ENCODE measurements around the gene CXXC5. TPM values are rescaled to one million over a fixed set of nuclear protein-coding genes. Genes with fewer than 3 reads are reported as not detected.

Gene CXXC5
- polyA plus RNA-seq, 1 of the 3 experiments (the other 2 are of a cell fraction): 47.4 TPM

DNA sequence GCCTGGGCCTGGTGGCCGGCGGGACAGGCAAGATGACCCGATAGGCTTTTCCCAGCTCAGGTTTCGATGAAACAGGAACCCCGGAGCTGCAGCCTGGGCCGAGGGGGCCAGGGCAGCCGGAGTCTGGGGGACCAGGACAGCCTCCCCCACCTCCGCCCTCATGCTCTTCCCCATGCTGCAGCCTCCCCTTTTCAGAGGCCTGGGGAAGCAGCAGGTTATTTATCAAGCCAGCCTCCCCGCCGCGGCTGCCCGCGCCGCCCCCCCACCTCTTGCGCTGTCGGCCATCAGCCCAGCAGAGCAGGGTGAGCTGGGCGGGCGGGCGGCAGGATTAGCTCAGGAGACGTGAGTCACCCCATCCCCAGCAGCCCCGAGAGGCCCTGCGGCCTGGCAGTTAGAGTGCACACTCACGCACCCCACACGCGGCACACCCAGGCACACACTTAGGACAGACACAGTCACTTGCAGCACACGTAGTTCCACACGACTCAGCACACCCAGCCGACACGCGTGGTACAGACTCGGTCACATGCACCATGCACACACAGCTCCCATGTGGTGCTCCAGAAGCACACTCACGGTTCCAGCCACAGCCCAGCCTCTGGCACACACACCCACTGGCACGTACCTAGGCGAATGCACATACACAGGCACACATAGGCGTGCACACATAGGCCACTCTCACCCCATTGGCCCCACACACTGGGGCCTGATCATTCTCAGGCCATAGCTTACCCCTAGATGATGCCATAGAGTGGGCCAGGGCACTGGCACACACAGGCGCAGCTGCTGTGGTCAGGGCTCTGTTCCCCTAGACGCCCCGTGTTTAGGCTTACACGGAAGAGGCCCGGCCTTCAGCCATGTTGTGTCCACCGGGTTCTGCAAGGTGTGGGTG lies 13.0 kb downstream of the CXXC5 start:
- POLR2A ChIA-PET: interaction anchor here (0.5 to 3.2 kb wide), 15 partner anchors 9 to 69 kb away, joined by 3 to 59 read pairs (median 5); partner anchors contain the start of gene CXXC5
- WGBS (ENCODE audit: low lambda C conversion rate): 26% methylated on average over 22 of the region's 41 CpGs
- Histone ChIP-seq H3K9ac (peak overlapping the region; percentile 29; the same call in 1 of the 2 replicates), H3K9me2 (no peaks in the 10 kb centered on the region), H3K27me3 (ENCODE audit: insufficient read depth) (no peaks in the 10 kb centered on the region), H3K79me2 (ENCODE audit: insufficient read depth) (peaks cover 97% of the 10 kb centered on the region), H3K36me3 (replicated peaks in 1 of 2; ENCODE audit: control insufficient read depth in 1 of 2, insufficient read depth in 2 of 2, low read length in 1 of 2) (peaks cover 0 to 5% of the 10 kb centered on the region in 2 experiments), H4K20me1 (ENCODE audit: insufficient read depth) (peaks cover 34% of the 10 kb centered on the region), H3K9me3 (no peaks in the 10 kb centered on the region), H3F3A (replicated peaks; ENCODE audit: insufficient read depth) (peaks cover 49% of the 10 kb centered on the region), H3K4me2 (peak overlapping the region; percentile 96), H3K4me1 (ENCODE audit: control insufficient read depth in 1 of 2, insufficient read depth in 2 of 2, low read depth in 1 of 2, low read length in 1 of 2) (peaks cover 76 to 96% of the 10 kb centered on the region in 2 experiments), H3K27ac (ENCODE audit: low read depth in 2 of 2, low read length in 1 of 2) (peak overlapping the region; percentile 96 to 99), H3K4me3 (ENCODE audit: low read depth in 2 of 2, low read length in 1 of 2) (no peak overlapping the region), H2AFZ (ENCODE audit: low read depth) (no peak overlapping the region)
- CTCF ChIA-PET: interaction anchor here (1.2 to 20.6 kb wide), 9 partner anchors 10 to 143 kb away, joined by 3 to 204 read pairs (median 21); no protein-coding TSS in a partner anchor
- DNase-seq: peak; percentile 84
- TF ChIP-seq, protein P1, sequence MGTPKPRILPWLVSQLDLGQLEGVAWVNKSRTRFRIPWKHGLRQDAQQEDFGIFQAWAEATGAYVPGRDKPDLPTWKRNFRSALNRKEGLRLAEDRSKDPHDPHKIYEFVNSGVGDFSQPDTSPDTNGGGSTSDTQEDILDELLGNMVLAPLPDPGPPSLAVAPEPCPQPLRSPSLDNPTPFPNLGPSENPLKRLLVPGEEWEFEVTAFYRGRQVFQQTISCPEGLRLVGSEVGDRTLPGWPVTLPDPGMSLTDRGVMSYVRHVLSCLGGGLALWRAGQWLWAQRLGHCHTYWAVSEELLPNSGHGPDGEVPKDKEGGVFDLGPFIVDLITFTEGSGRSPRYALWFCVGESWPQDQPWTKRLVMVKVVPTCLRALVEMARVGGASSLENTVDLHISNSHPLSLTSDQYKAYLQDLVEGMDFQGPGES (IDR thresholded peaks at IDR 0.05; ENCODE audit: low read depth, low read length): no peak
- TF ChIP-seq RAD21 (IDR thresholded peaks at IDR 0.05; ENCODE audit: low read length) (no peak), FOXJ3 (CRISPR knock-in tag; IDR thresholded peaks at IDR 0.05) (peak; percentile 53), EZH2phosphoT487 (IDR thresholded peaks at IDR 0.05; ENCODE audit: borderline replicate concordance, low read depth) (no peak), POLR2AphosphoS5 (IDR thresholded peaks at IDR 0.05; ENCODE audit: low read depth, low read length) (peak; percentile 41; the same call in 1 of the 2 replicates), EP300 (IDR thresholded peaks at IDR 0.05; ENCODE audit: borderline replicate concordance in 1 of 2, low read depth in 1 of 2, low read length in 1 of 2) (peak in 1 of 2 experiments; percentile 69; a peak in 2 of 4 replicates), FOSL2 (IDR thresholded peaks at IDR 0.05; ENCODE audit: borderline replicate concordance, low read depth) (peak; percentile 87), CHD2 (IDR thresholded peaks at IDR 0.05; ENCODE audit: low read length, partially characterized antibody) (no peak), NRF1 (IDR thresholded peaks at IDR 0.05; ENCODE audit: low read depth, low read length) (no peak), MEF2A (IDR thresholded peaks at IDR 0.05; ENCODE audit: borderline replicate concordance, low read depth) (no peak), FOXM1 (IDR thresholded peaks at IDR 0.05; ENCODE audit: low read depth) (0 out of 2 replicates have a peak, but pooled peaks have one; percentile 27), RFX5 (IDR thresholded peaks at IDR 0.05; ENCODE audit: low read length) (no peak), GATA2 (CRISPR knock-in tag; IDR thresholded peaks at IDR 0.05) (peak; percentile 54), ELF1 (IDR thresholded peaks at IDR 0.05) (no peak), NFIC (IDR thresholded peaks at IDR 0.05; ENCODE audit: borderline replicate concordance) (peak; percentile 56), TAF1 (IDR thresholded peaks at IDR 0.05; ENCODE audit: borderline replicate concordance, low read depth, low read length) (peak; percentile 44; the same call in 1 of the 2 replicates), YY1 (IDR thresholded peaks at IDR 0.05; ENCODE audit: low read depth) (peak; percentile 82), TCF12 (IDR thresholded peaks at IDR 0.05) (peak; percentile 86)
- TF ChIP-seq, protein P2, sequence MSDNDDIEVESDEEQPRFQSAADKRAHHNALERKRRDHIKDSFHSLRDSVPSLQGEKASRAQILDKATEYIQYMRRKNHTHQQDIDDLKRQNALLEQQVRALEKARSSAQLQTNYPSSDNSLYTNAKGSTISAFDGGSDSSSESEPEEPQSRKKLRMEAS (IDR thresholded peaks at IDR 0.05; ENCODE audit: low read depth): peak; percentile 94
- TF ChIP-seq, protein P3, sequence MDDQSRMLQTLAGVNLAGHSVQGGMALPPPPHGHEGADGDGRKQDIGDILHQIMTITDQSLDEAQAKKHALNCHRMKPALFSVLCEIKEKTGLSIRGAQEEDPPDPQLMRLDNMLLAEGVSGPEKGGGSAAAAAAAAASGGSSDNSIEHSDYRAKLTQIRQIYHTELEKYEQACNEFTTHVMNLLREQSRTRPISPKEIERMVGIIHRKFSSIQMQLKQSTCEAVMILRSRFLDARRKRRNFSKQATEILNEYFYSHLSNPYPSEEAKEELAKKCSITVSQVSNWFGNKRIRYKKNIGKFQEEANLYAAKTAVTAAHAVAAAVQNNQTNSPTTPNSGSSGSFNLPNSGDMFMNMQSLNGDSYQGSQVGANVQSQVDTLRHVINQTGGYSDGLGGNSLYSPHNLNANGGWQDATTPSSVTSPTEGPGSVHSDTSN (IDR thresholded peaks at IDR 0.05): peak; percentile 84
- TF ChIP-seq, protein P4, sequence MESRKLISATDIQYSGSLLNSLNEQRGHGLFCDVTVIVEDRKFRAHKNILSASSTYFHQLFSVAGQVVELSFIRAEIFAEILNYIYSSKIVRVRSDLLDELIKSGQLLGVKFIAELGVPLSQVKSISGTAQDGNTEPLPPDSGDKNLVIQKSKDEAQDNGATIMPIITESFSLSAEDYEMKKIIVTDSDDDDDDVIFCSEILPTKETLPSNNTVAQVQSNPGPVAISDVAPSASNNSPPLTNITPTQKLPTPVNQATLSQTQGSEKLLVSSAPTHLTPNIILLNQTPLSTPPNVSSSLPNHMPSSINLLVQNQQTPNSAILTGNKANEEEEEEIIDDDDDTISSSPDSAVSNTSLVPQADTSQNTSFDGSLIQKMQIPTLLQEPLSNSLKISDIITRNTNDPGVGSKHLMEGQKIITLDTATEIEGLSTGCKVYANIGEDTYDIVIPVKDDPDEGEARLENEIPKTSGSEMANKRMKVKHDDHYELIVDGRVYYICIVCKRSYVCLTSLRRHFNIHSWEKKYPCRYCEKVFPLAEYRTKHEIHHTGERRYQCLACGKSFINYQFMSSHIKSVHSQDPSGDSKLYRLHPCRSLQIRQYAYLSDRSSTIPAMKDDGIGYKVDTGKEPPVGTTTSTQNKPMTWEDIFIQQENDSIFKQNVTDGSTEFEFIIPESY (IDR thresholded peaks at IDR 0.05; ENCODE audit: borderline replicate concordance, low read depth): no peak
- TF ChIP-seq, protein P5, sequence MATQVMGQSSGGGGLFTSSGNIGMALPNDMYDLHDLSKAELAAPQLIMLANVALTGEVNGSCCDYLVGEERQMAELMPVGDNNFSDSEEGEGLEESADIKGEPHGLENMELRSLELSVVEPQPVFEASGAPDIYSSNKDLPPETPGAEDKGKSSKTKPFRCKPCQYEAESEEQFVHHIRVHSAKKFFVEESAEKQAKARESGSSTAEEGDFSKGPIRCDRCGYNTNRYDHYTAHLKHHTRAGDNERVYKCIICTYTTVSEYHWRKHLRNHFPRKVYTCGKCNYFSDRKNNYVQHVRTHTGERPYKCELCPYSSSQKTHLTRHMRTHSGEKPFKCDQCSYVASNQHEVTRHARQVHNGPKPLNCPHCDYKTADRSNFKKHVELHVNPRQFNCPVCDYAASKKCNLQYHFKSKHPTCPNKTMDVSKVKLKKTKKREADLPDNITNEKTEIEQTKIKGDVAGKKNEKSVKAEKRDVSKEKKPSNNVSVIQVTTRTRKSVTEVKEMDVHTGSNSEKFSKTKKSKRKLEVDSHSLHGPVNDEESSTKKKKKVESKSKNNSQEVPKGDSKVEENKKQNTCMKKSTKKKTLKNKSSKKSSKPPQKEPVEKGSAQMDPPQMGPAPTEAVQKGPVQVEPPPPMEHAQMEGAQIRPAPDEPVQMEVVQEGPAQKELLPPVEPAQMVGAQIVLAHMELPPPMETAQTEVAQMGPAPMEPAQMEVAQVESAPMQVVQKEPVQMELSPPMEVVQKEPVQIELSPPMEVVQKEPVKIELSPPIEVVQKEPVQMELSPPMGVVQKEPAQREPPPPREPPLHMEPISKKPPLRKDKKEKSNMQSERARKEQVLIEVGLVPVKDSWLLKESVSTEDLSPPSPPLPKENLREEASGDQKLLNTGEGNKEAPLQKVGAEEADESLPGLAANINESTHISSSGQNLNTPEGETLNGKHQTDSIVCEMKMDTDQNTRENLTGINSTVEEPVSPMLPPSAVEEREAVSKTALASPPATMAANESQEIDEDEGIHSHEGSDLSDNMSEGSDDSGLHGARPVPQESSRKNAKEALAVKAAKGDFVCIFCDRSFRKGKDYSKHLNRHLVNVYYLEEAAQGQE (IDR thresholded peaks at IDR 0.05; ENCODE audit: low read depth, low read length): 0 out of 2 replicates have a peak, but pooled peaks have one; percentile 5
- TF ChIP-seq, protein P6, sequence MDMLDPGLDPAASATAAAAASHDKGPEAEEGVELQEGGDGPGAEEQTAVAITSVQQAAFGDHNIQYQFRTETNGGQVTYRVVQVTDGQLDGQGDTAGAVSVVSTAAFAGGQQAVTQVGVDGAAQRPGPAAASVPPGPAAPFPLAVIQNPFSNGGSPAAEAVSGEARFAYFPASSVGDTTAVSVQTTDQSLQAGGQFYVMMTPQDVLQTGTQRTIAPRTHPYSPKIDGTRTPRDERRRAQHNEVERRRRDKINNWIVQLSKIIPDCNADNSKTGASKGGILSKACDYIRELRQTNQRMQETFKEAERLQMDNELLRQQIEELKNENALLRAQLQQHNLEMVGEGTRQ (IDR thresholded peaks at IDR 0.05; ENCODE audit: borderline replicate concordance, low read depth, low read length): no peak
